Measurements from ENCODE around the gene GULP1. TPM values are rescaled to one million over a fixed set of nuclear protein-coding genes. Genes with fewer than 3 reads are reported as not detected.
A peak's percentile ranks its signal among the peaks of the same experiment; 100 is the strongest.

Gene GULP1
- total RNA-seq, 1 experiment from 2014 or later, result 140 TPM

DNA sequence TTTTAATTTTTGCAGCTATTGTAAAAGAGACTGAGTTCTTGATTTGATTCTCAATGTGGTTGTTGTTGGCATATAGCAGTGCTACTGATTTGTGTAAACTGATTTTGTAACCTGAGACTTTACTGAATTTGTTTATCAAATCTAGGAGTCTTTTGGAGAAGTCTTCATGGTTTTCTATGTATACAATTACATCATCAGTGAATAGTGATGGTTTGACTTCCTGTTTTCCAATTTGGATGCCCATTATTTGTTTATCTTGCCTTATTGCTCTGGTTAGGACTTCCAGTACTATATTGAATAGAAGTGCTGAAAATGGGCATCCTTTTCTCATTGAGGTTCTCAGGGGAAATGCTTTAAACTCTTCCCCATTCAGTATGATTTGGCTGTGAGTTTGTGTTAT is 99.7 kb downstream of the GULP1 start:
- H4K91ac ChIP-seq (ENCODE audit: insufficient read length, low read depth, low read length), result no peak overlapping the region
- H2BK5ac ChIP-seq (ENCODE audit: insufficient read length, low read length), result no peak overlapping the region
- H3K79me1 ChIP-seq (ENCODE audit: insufficient read depth, low read depth, low read length, poor library complexity, severe bottlenecking), result peaks cover 3% of the 10 kb centered on the region
- Mint-ChIP-seq H3K27ac (0 out of 7 replicates have a peak overlapping the region, but pooled peaks of 1 of the 3 experiments have one; percentile 7), H3K4me3 (no peak overlapping the region), H3K36me3 (ENCODE audit: insufficient read depth in 1 of 3, low read depth in 3 of 3) (peaks cover 38 to 44% (median 41%) of the 10 kb centered on the region in 3 experiments), H3K9me3 (peaks cover 11 to 18% of the 10 kb centered on the region in 2 experiments; a peak in 4 of 5 replicates), H3K27me3 (ENCODE audit: low read depth) (no peaks in the 10 kb centered on the region), H3K4me1 (peaks cover 46 to 52% of the 10 kb centered on the region in 2 experiments)
- no peaks in the 10 kb centered on the region for H3K9me3 ChIP-seq (ENCODE audit: control insufficient read depth, low read depth, low read length)
- H4K8ac ChIP-seq (replicated peaks; ENCODE audit: insufficient read length, low read depth, low read length), result no peak overlapping the region
- no peaks in the 10 kb centered on the region for H4K20me1 ChIP-seq (ENCODE audit: control insufficient read depth, insufficient read depth, insufficient read length)
- no peak overlapping the region for H2AFZ ChIP-seq (ENCODE audit: low read length)
- H3K9ac ChIP-seq (ENCODE audit: extremely low read depth, insufficient read length, low read length), result no peak overlapping the region
- H3K4me2 ChIP-seq (ENCODE audit: insufficient read depth, insufficient read length, low read length), result no peak overlapping the region
- no peak overlapping the region for H3K23ac ChIP-seq (ENCODE audit: insufficient read length, low read depth, low read length)
- H2BK120ac ChIP-seq (ENCODE audit: low read depth, low read length, poor library complexity, severe bottlenecking), result no peak overlapping the region
- H2AK5ac ChIP-seq (ENCODE audit: insufficient read length, low read length), result no peak overlapping the region
- TF ChIP-seq, protein P1, sequence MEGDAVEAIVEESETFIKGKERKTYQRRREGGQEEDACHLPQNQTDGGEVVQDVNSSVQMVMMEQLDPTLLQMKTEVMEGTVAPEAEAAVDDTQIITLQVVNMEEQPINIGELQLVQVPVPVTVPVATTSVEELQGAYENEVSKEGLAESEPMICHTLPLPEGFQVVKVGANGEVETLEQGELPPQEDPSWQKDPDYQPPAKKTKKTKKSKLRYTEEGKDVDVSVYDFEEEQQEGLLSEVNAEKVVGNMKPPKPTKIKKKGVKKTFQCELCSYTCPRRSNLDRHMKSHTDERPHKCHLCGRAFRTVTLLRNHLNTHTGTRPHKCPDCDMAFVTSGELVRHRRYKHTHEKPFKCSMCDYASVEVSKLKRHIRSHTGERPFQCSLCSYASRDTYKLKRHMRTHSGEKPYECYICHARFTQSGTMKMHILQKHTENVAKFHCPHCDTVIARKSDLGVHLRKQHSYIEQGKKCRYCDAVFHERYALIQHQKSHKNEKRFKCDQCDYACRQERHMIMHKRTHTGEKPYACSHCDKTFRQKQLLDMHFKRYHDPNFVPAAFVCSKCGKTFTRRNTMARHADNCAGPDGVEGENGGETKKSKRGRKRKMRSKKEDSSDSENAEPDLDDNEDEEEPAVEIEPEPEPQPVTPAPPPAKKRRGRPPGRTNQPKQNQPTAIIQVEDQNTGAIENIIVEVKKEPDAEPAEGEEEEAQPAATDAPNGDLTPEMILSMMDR (conservative IDR thresholded peaks at IDR 0.05), result no peak
- H4K5ac ChIP-seq (ENCODE audit: insufficient read length, low read depth, low read length), result no peak overlapping the region
- H3K4ac ChIP-seq (ENCODE audit: low read depth, low read length), result no peak overlapping the region
- no peaks in the 10 kb centered on the region for H3K4me1 ChIP-seq (ENCODE audit: insufficient read depth, low read length)
- no peaks in the 10 kb centered on the region for H3K23me2 ChIP-seq (ENCODE audit: insufficient read length, low read depth, low read length, poor library complexity, severe bottlenecking)
- H2BK20ac ChIP-seq (ENCODE audit: low read depth, low read length, poor library complexity, severe bottlenecking), result no peak overlapping the region
- DNase-seq, result no peak
- H2BK15ac ChIP-seq (ENCODE audit: low read depth, low read length), result no peak overlapping the region
- peaks cover 18% of the 10 kb centered on the region; the same call in 1 of the 2 replicates for H3K79me2 ChIP-seq (ENCODE audit: insufficient read depth, low read length)
- no peak overlapping the region for H3T11ph ChIP-seq (ENCODE audit: low read length)
- H3K27ac ChIP-seq (ENCODE audit: insufficient read length, low read depth, low read length), result no peak overlapping the region
- H3K27me3 ChIP-seq (ENCODE audit: insufficient read depth, low read length), result no peaks in the 10 kb centered on the region
- H2BK12ac ChIP-seq (ENCODE audit: insufficient read length, low read depth, low read length), result no peak overlapping the region
- no peak overlapping the region for H3K56ac ChIP-seq (ENCODE audit: insufficient read length, low read depth, low read length)
- H3K14ac ChIP-seq (ENCODE audit: insufficient read depth, low read length), result no peak overlapping the region
- no peak overlapping the region for H3K18ac ChIP-seq (ENCODE audit: insufficient read length, low read depth, low read length)
